Vagina (tissue), 2 donors: Measurements from ENCODE around the gene EN2. TPM values are rescaled to one million over a fixed set of nuclear protein-coding genes. Genes with fewer than 3 reads are reported as not detected.

ENCODE experiments used
- DNase-seq, 2 donors: peaks; one replicate each; pipeline ENCODE4 v3.0.0-alpha.2; 2017; ENCODE audit errors: extremely low spot score in 2 of 2
- H3K27ac ChIP-seq: fragments of 200-600 bp; sonication (generic); one replicate; pipeline ENCODE4 v1.5.1; 2019
- H3K27me3 ChIP-seq: fragments of 200-600 bp; sonication (generic); one replicate; pipeline ENCODE4 v1.5.1; 2019
- H3K36me3 ChIP-seq, 2 donors: fragments of 200-600 bp; sonication (generic); one replicate each; pipeline ENCODE4 v1.5.1; 2017 to 2019
- H3K4me1 ChIP-seq: fragments of 200-600 bp; sonication (generic); one replicate; pipeline ENCODE4 v1.5.1; 2019
- H3K4me3 ChIP-seq, 2 donors: fragments of 200-600 bp; sonication (generic); 1 replicate in 1 of 2; 2 replicates in 1 of 2; pipeline ENCODE4 v1.5.1; 2016 to 2019
- H3K9me3 ChIP-seq: fragments of 200-600 bp; sonication (generic); one replicate; pipeline ENCODE4 v1.5.1; 2019
- POLR2A ChIP-seq, 2 donors: fragments of 450-650 bp; IDR thresholded peaks; one replicate each; pipeline ENCODE4 v1.6.1; 2017; ENCODE audit warnings: antibody characterized with exemption in 2 of 2, mild to moderate bottlenecking in 2 of 2, moderate library complexity in 2 of 2
- POLR2AphosphoS5 ChIP-seq, 2 donors: sonication (generic); formaldehyde crosslinking; IDR thresholded peaks; one replicate each; pipeline ENCODE4 v1.9.0; 2017; ENCODE audit warnings: antibody characterized with exemption in 2 of 2, mild to moderate bottlenecking in 2 of 2, low read depth in 1 of 2; ENCODE audit not compliant: insufficient read depth in 1 of 2
- intact Hi-C: fragments of 100-400 bp; cut with DNase I; formaldehyde crosslinking; loops from one replicate; pipeline ENCODE4 v1.15.1; 2023
- total RNA-seq: library from RNA; depleted of rRNA; stranded (reverse); fragments of >200 nt; gene quantifications from one replicate; pipeline ENCODE4 v1.2.3, GENCODE V29; 2016
- TF ChIP-seq, protein P1 (sequence below), 3 experiments: fragments of 450-650 bp in 2 of 3; fragments of 200-600 bp in 1 of 3; sonication (generic) in 1 of 3; IDR thresholded peaks; one replicate each; pipeline ENCODE4 v1.5.1; 2017 to 2019; ENCODE audit warnings: antibody characterized with exemption in 3 of 3, mild to moderate bottlenecking in 2 of 3, moderate library complexity in 2 of 3

EN2 gene
- total RNA-seq, 1 donor from 2014 or later, result 0.98 TPM

DNA sequence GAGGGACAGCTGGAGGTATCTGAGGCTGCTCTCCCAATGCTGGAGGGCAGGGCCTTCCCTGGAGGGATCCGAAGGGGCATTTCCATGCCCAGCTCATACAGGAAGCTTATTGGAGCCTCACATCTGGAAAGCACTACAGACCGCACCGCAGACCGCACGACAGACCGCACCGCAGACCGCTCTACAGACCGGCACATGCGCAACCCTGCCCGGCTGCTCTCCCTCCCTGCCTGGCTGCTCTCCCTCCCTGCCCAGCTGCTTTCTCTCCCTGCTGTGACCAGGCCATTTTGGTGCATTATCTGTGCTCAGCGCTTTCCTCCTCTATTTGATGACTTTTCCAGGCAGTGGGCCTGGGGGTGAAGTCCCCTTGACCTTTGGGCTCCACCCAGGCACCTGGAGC lies 39.6 kb upstream of the EN2 start:
- no peak overlapping the region for H3K4me3 ChIP-seq
- intact Hi-C loops, result no loop called here
- H3K4me1 ChIP-seq, result no peaks in the 10 kb centered on the region
- no peak overlapping the region for H3K27ac ChIP-seq
- H3K36me3 ChIP-seq, result no peaks in the 10 kb centered on the region
- TF ChIP-seq POLR2AphosphoS5 (IDR thresholded peaks at IDR 0.05; ENCODE audit: insufficient read depth in 1 of 2, low read depth in 1 of 2) (no peak), POLR2A (IDR thresholded peaks at IDR 0.05) (no peak)
- TF ChIP-seq, protein P1, sequence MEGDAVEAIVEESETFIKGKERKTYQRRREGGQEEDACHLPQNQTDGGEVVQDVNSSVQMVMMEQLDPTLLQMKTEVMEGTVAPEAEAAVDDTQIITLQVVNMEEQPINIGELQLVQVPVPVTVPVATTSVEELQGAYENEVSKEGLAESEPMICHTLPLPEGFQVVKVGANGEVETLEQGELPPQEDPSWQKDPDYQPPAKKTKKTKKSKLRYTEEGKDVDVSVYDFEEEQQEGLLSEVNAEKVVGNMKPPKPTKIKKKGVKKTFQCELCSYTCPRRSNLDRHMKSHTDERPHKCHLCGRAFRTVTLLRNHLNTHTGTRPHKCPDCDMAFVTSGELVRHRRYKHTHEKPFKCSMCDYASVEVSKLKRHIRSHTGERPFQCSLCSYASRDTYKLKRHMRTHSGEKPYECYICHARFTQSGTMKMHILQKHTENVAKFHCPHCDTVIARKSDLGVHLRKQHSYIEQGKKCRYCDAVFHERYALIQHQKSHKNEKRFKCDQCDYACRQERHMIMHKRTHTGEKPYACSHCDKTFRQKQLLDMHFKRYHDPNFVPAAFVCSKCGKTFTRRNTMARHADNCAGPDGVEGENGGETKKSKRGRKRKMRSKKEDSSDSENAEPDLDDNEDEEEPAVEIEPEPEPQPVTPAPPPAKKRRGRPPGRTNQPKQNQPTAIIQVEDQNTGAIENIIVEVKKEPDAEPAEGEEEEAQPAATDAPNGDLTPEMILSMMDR (IDR thresholded peaks at IDR 0.05), result no peak
- H3K27me3 ChIP-seq, result no peaks in the 10 kb centered on the region
- no peaks in the 10 kb centered on the region for H3K9me3 ChIP-seq
- no peak for DNase-seq

DNA sequence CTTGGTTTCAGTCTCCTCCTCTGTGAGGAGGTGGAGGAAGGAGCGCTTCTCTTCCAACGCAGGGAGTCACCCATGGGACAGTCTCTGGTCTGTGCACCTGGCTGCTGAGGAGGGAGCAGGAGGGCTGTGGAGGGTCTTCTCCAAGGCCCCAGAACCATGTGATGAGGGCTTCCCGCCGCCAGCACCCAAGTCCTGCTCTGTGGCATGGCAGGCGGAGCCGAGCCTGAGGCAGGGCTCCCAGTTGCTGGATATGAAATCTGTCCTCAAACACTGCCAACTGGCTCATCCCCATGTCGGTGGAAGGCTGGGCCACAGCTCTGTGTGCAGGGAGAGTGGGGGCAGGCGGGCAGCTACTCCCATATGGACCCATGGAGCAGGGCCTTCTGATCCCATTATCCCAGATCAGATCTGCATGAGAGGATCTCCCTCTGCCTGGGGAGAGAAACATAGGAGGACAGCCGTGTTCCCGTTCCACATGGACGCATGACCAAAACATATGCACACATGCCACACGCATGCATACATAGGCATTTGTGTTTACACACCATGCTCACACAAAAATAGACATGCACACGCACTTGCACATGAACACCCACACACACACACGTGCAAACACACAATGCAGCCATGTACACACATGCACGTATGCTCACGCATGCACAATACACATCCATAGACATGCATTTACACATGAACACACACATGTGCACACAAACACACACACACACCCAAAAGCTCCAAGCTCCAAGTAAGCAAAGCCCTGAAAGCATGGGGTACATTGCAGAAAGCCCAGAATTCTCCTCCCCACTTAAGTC lies 38.8 kb upstream of the EN2 start:
- Histone ChIP-seq H3K4me3 (no peak overlapping the region), H3K27me3 (no peaks in the 10 kb centered on the region), H3K36me3 (no peaks in the 10 kb centered on the region), H3K4me1 (no peaks in the 10 kb centered on the region), H3K27ac (no peak overlapping the region), H3K9me3 (no peaks in the 10 kb centered on the region)
- intact Hi-C loops, result no loop called here
- no peak for DNase-seq
- no peak for TF ChIP-seq POLR2A (IDR thresholded peaks at IDR 0.05)
- TF ChIP-seq, protein P1 (IDR thresholded peaks at IDR 0.05), result no peak
- no peak for TF ChIP-seq POLR2AphosphoS5 (IDR thresholded peaks at IDR 0.05; ENCODE audit: insufficient read depth in 1 of 2, low read depth in 1 of 2)

DNA sequence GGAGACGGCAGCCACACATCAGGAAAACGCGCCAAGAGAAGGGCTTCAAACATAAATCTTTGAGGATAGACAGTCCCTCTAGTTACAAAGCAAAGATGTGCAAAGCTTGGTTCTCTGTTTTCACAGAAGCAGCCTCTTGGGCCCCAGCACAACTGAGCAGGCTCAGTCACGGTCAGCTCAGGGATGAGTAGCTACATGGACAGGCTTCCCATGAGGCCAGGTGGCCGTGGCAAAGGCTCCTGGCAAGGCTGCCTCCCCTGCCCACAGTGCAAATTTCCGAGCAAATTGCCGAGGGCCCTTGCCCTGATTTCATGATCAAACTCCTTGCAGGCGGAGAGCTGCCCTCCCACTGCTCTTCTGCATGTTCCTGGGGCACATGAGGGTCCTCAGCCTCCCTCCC lies 37.8 kb upstream of the EN2 start:
- Histone ChIP-seq H3K4me3 (no peak overlapping the region), H3K27ac (no peak overlapping the region), H3K36me3 (no peaks in the 10 kb centered on the region), H3K9me3 (no peaks in the 10 kb centered on the region), H3K4me1 (no peaks in the 10 kb centered on the region), H3K27me3 (no peaks in the 10 kb centered on the region)
- intact Hi-C loops, result no loop called here
- TF ChIP-seq, protein P1 (IDR thresholded peaks at IDR 0.05), result no peak
- TF ChIP-seq POLR2A (IDR thresholded peaks at IDR 0.05) (no peak), POLR2AphosphoS5 (IDR thresholded peaks at IDR 0.05; ENCODE audit: insufficient read depth in 1 of 2, low read depth in 1 of 2) (no peak)
- no peak for DNase-seq

DNA sequence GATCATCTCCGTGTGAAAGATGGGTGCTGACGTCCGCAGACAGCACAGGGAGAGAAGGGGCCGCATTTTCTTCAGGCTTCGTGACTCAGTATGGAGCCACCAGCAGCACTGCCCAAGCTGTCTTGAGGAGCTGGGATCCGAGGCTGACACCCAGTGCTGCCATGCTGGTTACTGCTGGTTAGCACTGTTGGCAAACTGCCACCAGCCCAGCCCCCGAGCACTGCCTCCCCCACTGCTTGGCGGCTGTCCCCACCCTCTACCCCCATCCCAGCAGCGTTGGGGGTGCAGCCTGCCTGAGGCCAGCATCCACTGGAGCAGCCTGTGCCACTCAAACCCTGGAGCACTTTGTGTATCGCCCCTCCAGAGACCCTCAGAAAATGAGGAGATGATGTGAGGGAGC lies 35.8 kb upstream of the EN2 start:
- Histone ChIP-seq H3K4me1 (no peaks in the 10 kb centered on the region), H3K27me3 (no peaks in the 10 kb centered on the region), H3K27ac (no peak overlapping the region), H3K36me3 (no peaks in the 10 kb centered on the region), H3K9me3 (no peaks in the 10 kb centered on the region), H3K4me3 (no peak overlapping the region)
- TF ChIP-seq, protein P1 (IDR thresholded peaks at IDR 0.05), result no peak
- TF ChIP-seq POLR2AphosphoS5 (IDR thresholded peaks at IDR 0.05; ENCODE audit: insufficient read depth in 1 of 2, low read depth in 1 of 2), result no peak
- TF ChIP-seq POLR2A (IDR thresholded peaks at IDR 0.05), result no peak
- DNase-seq, result no peak
- intact Hi-C loops, result no loop called here

DNA sequence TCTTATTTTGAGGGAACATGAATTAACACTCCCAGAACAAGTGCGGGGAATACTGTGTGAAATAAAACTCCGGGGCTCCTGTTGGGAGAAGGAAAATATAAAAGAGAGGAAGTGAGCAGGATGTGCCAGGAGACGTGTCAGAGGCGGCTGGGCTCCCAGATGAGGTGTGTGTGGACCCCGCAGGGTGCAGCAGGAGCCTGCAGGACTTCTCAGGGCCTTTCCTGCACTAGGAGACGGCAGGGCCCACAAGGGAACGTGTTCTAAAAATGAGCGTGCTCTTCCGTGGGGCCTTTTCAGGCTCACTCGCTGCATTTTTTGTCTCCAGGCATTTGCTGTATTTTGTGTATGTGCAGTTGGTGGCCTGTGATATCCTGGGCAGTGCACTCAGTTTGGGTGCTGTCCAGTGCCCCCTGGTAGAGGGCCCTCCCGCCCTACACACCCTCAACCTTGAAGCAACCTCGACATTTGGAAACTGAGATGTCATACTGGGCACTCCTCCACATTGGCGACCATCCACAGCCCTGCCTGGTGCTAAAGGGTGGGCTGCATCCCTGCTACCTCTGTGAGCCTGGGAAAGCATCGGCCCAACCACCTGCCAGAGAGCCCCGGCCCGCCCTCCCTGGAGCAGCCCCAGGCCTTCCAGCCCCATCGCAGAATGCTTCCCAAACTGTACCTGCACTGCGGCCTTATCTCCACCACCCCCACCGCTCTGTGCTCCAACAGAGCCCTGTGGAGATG lies 35.2 kb upstream of the EN2 start:
- no peak overlapping the region for H3K27ac ChIP-seq
- intact Hi-C loops, result no loop called here
- TF ChIP-seq, protein P1 (IDR thresholded peaks at IDR 0.05), result no peak
- no peak for TF ChIP-seq POLR2AphosphoS5 (IDR thresholded peaks at IDR 0.05; ENCODE audit: insufficient read depth in 1 of 2, low read depth in 1 of 2)
- no peak for TF ChIP-seq POLR2A (IDR thresholded peaks at IDR 0.05)
- H3K36me3 ChIP-seq, result no peaks in the 10 kb centered on the region
- H3K9me3 ChIP-seq, result no peaks in the 10 kb centered on the region
- DNase-seq, result no peak
- H3K4me1 ChIP-seq, result no peaks in the 10 kb centered on the region
- H3K27me3 ChIP-seq, result no peaks in the 10 kb centered on the region
- no peak overlapping the region for H3K4me3 ChIP-seq
